ENCODE measurements around the gene CPM.
"Not testable (repeated sequence)": the region's sequence is repeated elsewhere in the genome, so short reads cannot be mapped to it uniquely, and the experiment has no call there.

The CPM gene

GRCh38 chr12:68844788-68845695 lies 87.9 kb downstream of the CPM start:
- DNase-seq = no peak

GRCh38 chr12:68844318-68844745 lies 88.6 kb downstream of the CPM start:
- DNase-seq = no peak

GRCh38 chr12:68842784-68843567 lies 90.0 kb downstream of the CPM start:
- DNase-seq = no peak

- no peak for DNase-seq
Measured at GRCh38 chr12:68842123-68842522, 90.8 kb downstream of the CPM start.

GRCh38 chr12:68841717-68842116 lies 91.3 kb downstream of the CPM start:
- DNase-seq = no peak

GRCh38 chr12:68841175-68841574 lies 91.8 kb downstream of the CPM start:
- DNase-seq = not testable (repeated sequence)

GRCh38 chr12:68839183-68840147 lies 93.5 kb downstream of the CPM start:
- DNase-seq = no peak

GRCh38 chr12:68838046-68838886 lies 94.7 kb downstream of the CPM start:
- DNase-seq = no peak

- no peak for DNase-seq
Measured at GRCh38 chr12:68837215-68837614, 95.8 kb downstream of the CPM start.

GRCh38 chr12:68835333-68835908 lies 97.5 kb downstream of the CPM start:
- no peak for DNase-seq

GRCh38 chr12:68833508-68833907 lies 99.5 kb downstream of the CPM start:
- DNase-seq = no peak

- DNase-seq = no peak
Measured at GRCh38 chr12:68832504-68832867, 100.5 kb downstream of the CPM start.

- DNase-seq = no peak
Measured at GRCh38 chr12:68831751-68832503, 101.0 kb downstream of the CPM start.

GRCh38 chr12:68831272-68831671 lies 101.7 kb downstream of the CPM start:
- DNase-seq = no peak

- no peak for DNase-seq
Measured at GRCh38 chr12:68828672-68829068, 104.3 kb downstream of the CPM start.

GRCh38 chr12:68827895-68828671 lies 104.9 kb downstream of the CPM start:
- DNase-seq = no peak

GRCh38 chr12:68825569-68826217 lies 107.3 kb downstream of the CPM start:
- DNase-seq = no peak

GRCh38 chr12:68824597-68825250 lies 108.2 kb downstream of the CPM start:
- no peak for DNase-seq

GRCh38 chr12:68824131-68824530 lies 108.8 kb downstream of the CPM start:
- DNase-seq = no peak
